ENCODE results near the gene UBL3. TPM values are rescaled to one million over a fixed set of nuclear protein-coding genes. Genes with fewer than 3 reads are reported as not detected.

The UBL3 gene
- total RNA-seq, 4 donors from 2014 or later, result 27.8 to 32.4 (median 29.4) TPM

DNA sequence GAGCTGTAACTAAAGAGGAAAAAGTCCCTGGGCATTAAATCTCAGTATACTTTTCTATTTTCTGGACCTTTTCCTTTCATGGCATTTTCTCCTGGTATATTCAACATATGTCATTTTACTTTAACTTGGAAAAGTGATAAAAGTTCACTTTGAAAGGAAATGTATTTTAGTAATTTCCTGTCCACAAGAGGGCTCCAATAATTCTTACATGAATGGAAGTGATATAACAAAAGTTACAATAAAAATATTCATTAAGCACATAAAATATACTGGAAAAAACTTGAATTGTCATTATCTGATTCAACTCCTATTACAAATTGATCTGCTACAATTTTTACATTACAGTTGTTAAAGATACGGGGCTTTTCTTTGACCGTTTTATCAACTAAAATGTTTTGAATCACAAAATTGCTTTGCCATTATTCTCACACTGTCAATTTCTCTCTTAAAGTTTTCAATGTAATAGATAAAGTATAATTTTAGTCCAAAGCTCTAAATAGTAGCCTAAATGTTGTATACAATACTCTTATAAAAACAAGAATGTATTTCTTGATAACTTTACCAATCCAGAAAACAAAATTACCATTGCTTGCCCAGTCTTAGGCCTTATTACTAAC, 4.9 kb downstream of the UBL3 start:
- H3K36me3 ChIP-seq, result no peaks in the 10 kb centered on the region
- in situ Hi-C loops (cut with MboI; ENCODE audit: low sequenced_read_pairs in 4 of 4) (loop anchor here in 1 of 4 donors (5.0 to 10.0 kb wide), 2 partner anchors 267 to 769 kb away; partner anchors contain the start of gene USPL1), intact Hi-C loops (cut with DNase I; ENCODE audit: low total_unique reads) (loop anchor here (10.0 kb wide), 1 partner anchor 251 kb away; the partner anchor contains the start of gene SLC7A1)
- peak overlapping the region in 2 of 4 donors; percentile 2 to 4 for H3K4me3 ChIP-seq
- H3K27me3 ChIP-seq, result no peaks in the 10 kb centered on the region
- peaks cover 37 to 56% of the 10 kb centered on the region in 2 donors for H3K4me1 ChIP-seq
- H3K9me3 ChIP-seq, result no peaks in the 10 kb centered on the region
- peak overlapping the region in 1 of 4 donors; percentile 100 for H3K27ac ChIP-seq
- ATAC-seq (no peak), DNase-seq (no peak)
- TF ChIP-seq, protein P1, sequence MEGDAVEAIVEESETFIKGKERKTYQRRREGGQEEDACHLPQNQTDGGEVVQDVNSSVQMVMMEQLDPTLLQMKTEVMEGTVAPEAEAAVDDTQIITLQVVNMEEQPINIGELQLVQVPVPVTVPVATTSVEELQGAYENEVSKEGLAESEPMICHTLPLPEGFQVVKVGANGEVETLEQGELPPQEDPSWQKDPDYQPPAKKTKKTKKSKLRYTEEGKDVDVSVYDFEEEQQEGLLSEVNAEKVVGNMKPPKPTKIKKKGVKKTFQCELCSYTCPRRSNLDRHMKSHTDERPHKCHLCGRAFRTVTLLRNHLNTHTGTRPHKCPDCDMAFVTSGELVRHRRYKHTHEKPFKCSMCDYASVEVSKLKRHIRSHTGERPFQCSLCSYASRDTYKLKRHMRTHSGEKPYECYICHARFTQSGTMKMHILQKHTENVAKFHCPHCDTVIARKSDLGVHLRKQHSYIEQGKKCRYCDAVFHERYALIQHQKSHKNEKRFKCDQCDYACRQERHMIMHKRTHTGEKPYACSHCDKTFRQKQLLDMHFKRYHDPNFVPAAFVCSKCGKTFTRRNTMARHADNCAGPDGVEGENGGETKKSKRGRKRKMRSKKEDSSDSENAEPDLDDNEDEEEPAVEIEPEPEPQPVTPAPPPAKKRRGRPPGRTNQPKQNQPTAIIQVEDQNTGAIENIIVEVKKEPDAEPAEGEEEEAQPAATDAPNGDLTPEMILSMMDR (IDR thresholded peaks at IDR 0.05 in 4 of 5, conservative IDR thresholded peaks at IDR 0.05 in 1 of 5), result peak in 2 of 5 experiments; percentile 20 to 39
- TF ChIP-seq POLR2A (IDR thresholded peaks at IDR 0.05), result no peak

GRCh38 chr13:29844441-29844840, 6.0 kb downstream of the UBL3 start:
- Histone ChIP-seq H3K9me3 (no peaks in the 10 kb centered on the region), H3K4me3 (no peak overlapping the region), H3K27ac (no peak overlapping the region), H3K27me3 (no peaks in the 10 kb centered on the region), H3K4me1 (peaks cover 43 to 60% of the 10 kb centered on the region in 2 donors), H3K36me3 (no peaks in the 10 kb centered on the region)
- intact Hi-C loops (cut with DNase I; ENCODE audit: low total_unique reads) (loop anchor here (10.0 kb wide), 1 partner anchor 250 kb away; the partner anchor contains the start of gene SLC7A1), in situ Hi-C loops (cut with MboI; ENCODE audit: low sequenced_read_pairs in 4 of 4) (loop anchor here in 1 of 4 donors (10.0 kb wide), 1 partner anchor 770 kb away; the partner anchor contains the start of gene USPL1)
- no peak for TF ChIP-seq POLR2A (IDR thresholded peaks at IDR 0.05)
- TF ChIP-seq, protein P1 (IDR thresholded peaks at IDR 0.05 in 4 of 5, conservative IDR thresholded peaks at IDR 0.05 in 1 of 5), result no peak
- no peak for DNase-seq
- ATAC-seq, result no peak

DNA sequence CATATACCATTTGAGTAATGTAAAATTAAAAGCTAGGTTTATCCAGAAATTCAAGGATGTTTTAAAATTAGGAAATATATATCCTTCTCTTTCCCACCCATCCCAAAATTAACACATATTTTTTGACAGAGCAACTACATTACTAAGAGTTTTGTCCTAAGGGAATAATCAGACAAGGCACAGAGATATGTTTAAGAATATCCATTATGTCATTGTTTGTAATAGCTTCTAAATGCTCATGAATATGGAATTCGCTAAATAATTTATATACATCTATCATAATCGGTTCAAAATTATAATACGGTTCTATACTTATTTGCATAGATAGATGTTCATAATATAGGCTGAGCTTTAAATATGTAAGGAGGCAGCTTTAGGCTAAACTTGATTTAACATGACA, 9.8 kb downstream of the UBL3 start:
- Histone ChIP-seq H3K9me3 (no peaks in the 10 kb centered on the region), H3K27me3 (no peaks in the 10 kb centered on the region), H3K27ac (no peak overlapping the region), H3K36me3 (no peaks in the 10 kb centered on the region), H3K4me1 (peaks cover 35 to 45% of the 10 kb centered on the region in 2 donors), H3K4me3 (no peak overlapping the region)
- no peak for ATAC-seq
- TF ChIP-seq, protein P1 (IDR thresholded peaks at IDR 0.05 in 4 of 5, conservative IDR thresholded peaks at IDR 0.05 in 1 of 5), result no peak
- no peak for TF ChIP-seq POLR2A (IDR thresholded peaks at IDR 0.05)
- DNase-seq, result no peak
- intact Hi-C loops (cut with DNase I; ENCODE audit: low total_unique reads) (loop anchor here (10.0 kb wide), 1 partner anchor 246 kb away; the partner anchor contains the start of gene SLC7A1), in situ Hi-C loops (cut with MboI; ENCODE audit: low sequenced_read_pairs in 4 of 4) (loop anchor here in 1 of 4 donors (10.0 kb wide), 1 partner anchor 774 kb away; the partner anchor contains the start of gene USPL1)

GRCh38 chr13:29835280-29836061, 14.9 kb downstream of the UBL3 start:
- H3K4me1 ChIP-seq, result peaks cover 27 to 42% of the 10 kb centered on the region in 2 donors
- TF ChIP-seq, protein P1 (IDR thresholded peaks at IDR 0.05 in 4 of 5, conservative IDR thresholded peaks at IDR 0.05 in 1 of 5), result no peak
- no peak for TF ChIP-seq POLR2A (IDR thresholded peaks at IDR 0.05)
- no peaks in the 10 kb centered on the region for H3K9me3 ChIP-seq
- intact Hi-C loops (cut with DNase I; ENCODE audit: low total_unique reads), result no loop called here
- no peaks in the 10 kb centered on the region for H3K27me3 ChIP-seq
- in situ Hi-C loops (cut with MboI; ENCODE audit: low sequenced_read_pairs in 4 of 4), result no loop called here
- H3K36me3 ChIP-seq, result no peaks in the 10 kb centered on the region
- no peak overlapping the region for H3K4me3 ChIP-seq
- ATAC-seq (no peak), DNase-seq (no peak)
- H3K27ac ChIP-seq, result no peak overlapping the region
